DND-41 (cell line): ENCODE data around the gene TAB3.

Experiments
- CTCF ChIP-seq: IDR thresholded peaks from 2 replicates; pipeline ENCODE4 v1.5.1; 2012; ENCODE audit warnings: borderline replicate concordance, low read length, moderate library complexity, mild to moderate bottlenecking; ENCODE audit not compliant: poor library complexity, severe bottlenecking; ENCODE audit errors: extremely low read depth
- EZH2 ChIP-seq: IDR thresholded peaks from 3 replicates; pipeline ENCODE4 v1.6.1; 2012; ENCODE audit warnings: borderline replicate concordance, low read depth, mild to moderate bottlenecking, moderate library complexity, low read length, inconsistent platforms; ENCODE audit not compliant: severe bottlenecking

GRCh38 chrX:30870572-30870971 lies 18.5 kb downstream of the TAB3 start:
- TF ChIP-seq CTCF (no peak), EZH2 (no peak)
